GM19395 (cell line): ENCODE measurements around the gene STEAP3.

ENCODE experiments used
- ATAC-seq: cut with Tn5 transposase; IDR thresholded peaks from one replicate; pipeline ENCODE4 v1.9.1; 2021; ENCODE audit warnings: mild to moderate bottlenecking, moderate library complexity; ENCODE audit not compliant: unreplicated experiment

STEAP3 gene

GRCh38 chr2:119225105-119225865, 1.7 kb downstream of the STEAP3 start:
- ATAC-seq, result no peak

- ATAC-seq, result no peak
Observed at GRCh38 chr2:119225926-119226325, 2.3 kb downstream of the STEAP3 start.

- no peak for ATAC-seq
Observed at GRCh38 chr2:119227346-119227745, 3.7 kb downstream of the STEAP3 start.

- ATAC-seq, result no peak
Observed at GRCh38 chr2:119228136-119228535, 4.5 kb downstream of the STEAP3 start.

GRCh38 chr2:119228964-119229363, 5.3 kb downstream of the STEAP3 start:
- no peak for ATAC-seq

- no peak for ATAC-seq
Observed at GRCh38 chr2:119229716-119230115, 6.1 kb downstream of the STEAP3 start.

GRCh38 chr2:119230219-119231185, 6.9 kb downstream of the STEAP3 start:
- no peak for ATAC-seq

- ATAC-seq, result no peak
Observed at GRCh38 chr2:119231975-119232665, 8.5 kb downstream of the STEAP3 start.

GRCh38 chr2:119232666-119232993, 9.0 kb downstream of the STEAP3 start:
- ATAC-seq, result no peak

- no peak for ATAC-seq
Observed at GRCh38 chr2:119233326-119234020, 9.8 kb downstream of the STEAP3 start.

- no peak for ATAC-seq
Observed at GRCh38 chr2:119234021-119235019, 10.7 kb downstream of the STEAP3 start.

- ATAC-seq, result no peak
Observed at GRCh38 chr2:119236796-119237195, 13.2 kb downstream of the STEAP3 start.

- ATAC-seq, result no peak
Observed at GRCh38 chr2:119240311-119241204, 16.9 kb downstream of the STEAP3 start.

GRCh38 chr2:119241205-119241532, 17.5 kb downstream of the STEAP3 start:
- ATAC-seq, result no peak

GRCh38 chr2:119242276-119243119, 18.9 kb downstream of the STEAP3 start:
- ATAC-seq, result no peak

GRCh38 chr2:119243621-119244020, 20.0 kb downstream of the STEAP3 start:
- no peak for ATAC-seq

- no peak for ATAC-seq
Observed at GRCh38 chr2:119245076-119245840, 21.6 kb downstream of the STEAP3 start.
